NT2/D1 (cell line): ENCODE data around the gene ZNF547.

Experiments
- YY1 ChIP-seq: IDR thresholded peaks from 2 replicates; pipeline ENCODE4 v1.6.1; 2011; ENCODE audit not compliant: insufficient read length, insufficient read depth
- ZNF274 ChIP-seq: IDR thresholded peaks from 2 replicates; pipeline ENCODE4 v1.6.1; 2011; ENCODE audit warnings: mild to moderate bottlenecking, low read depth, low read length

DNA sequence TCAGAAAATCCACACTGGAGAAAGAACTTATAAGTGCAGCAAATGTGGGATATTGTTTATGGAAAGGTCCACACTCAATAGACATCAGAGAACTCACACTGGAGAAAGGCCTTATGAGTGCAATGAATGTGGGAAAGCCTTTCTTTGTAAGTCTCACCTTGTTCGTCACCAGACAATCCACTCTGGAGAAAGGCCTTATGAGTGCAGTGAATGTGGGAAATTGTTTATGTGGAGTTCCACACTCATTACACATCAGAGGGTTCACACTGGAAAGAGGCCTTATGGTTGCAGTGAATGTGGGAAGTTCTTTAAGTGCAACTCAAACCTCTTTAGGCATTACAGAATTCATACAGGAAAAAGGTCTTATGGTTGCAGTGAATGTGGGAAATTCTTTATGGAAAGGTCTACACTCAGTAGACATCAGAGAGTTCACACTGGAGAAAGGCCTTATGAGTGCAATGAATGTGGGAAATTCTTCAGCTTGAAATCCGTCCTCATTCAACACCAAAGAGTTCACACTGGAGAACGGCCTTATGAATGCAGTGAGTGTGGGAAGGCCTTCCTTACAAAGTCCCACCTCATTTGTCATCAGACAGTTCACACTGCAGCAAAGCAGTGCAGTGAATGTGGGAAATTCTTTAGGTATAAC is 14.3 kb downstream of the ZNF547 start:
- TF ChIP-seq YY1, result no peak
- peak; percentile 43; the same call in 1 of the 2 replicates for TF ChIP-seq ZNF274
